Uterus (tissue), 2 donors: Measurements from ENCODE around the gene KCNK13.

Experiments used
- CTCF ChIP-seq, 4 experiments: fragments of 200-600 bp in 2 of 4; fragments of 450-650 bp in 2 of 4; sonication (generic) in 2 of 4; IDR thresholded peaks; one replicate each; pipeline ENCODE4 v1.5.1; 2016 to 2019; ENCODE audit warnings: antibody characterized with exemption in 4 of 4, mild to moderate bottlenecking in 2 of 4, moderate library complexity in 1 of 4
- POLR2A ChIP-seq, 2 donors: fragments of 450-650 bp; IDR thresholded peaks; one replicate each; pipeline ENCODE4 v1.6.1; 2016; ENCODE audit warnings: antibody characterized with exemption in 2 of 2, mild to moderate bottlenecking in 1 of 2, moderate library complexity in 1 of 2

DNA sequence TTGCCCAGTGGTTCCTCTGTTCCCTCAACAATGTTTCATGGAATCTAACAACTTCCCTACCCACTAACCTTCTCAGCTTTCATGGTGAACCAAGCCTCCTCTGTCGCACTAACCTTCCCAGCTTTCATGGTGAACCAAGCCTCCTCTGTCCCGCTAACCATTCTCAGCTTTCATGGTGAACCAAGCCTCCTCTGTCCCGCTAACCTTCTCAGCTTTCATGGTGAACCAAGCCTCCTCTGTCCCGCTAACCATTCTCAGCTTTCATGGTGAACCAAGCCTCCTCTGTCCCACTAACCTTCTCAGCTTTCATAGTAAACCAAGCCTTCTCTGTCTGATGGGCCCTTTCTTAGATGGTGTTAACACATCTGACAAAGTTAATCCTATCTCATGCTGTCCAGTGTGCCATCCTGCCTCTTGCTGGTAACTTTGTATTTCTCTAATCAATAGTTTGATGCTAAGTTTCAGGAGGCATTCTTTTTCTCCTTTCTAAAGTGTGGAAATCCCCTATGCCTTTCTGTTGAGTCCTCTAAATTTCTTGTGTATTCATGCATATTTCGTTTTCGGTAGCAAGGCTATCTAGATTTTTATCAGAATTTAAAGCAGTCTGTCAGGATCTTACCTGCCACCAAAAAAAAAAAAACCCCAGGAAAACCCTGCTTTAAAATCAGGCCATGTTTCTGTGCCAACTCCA, 26.8 kb upstream of the KCNK13 start:
- TF ChIP-seq CTCF (IDR thresholded peaks at IDR 0.05), result no peak
- TF ChIP-seq POLR2A (IDR thresholded peaks at IDR 0.05), result no peak
